ENCODE results near the gene RPS6KA6. TPM values are rescaled to one million over a fixed set of nuclear protein-coding genes. Genes with fewer than 3 reads are reported as not detected.
"Not testable (repeated sequence)": the region's sequence is repeated elsewhere in the genome, so short reads cannot be mapped to it uniquely, and the experiment has no call there.

The RPS6KA6 gene
- total RNA-seq, 1 donor from 2014 or later: 0.32 TPM

DNA sequence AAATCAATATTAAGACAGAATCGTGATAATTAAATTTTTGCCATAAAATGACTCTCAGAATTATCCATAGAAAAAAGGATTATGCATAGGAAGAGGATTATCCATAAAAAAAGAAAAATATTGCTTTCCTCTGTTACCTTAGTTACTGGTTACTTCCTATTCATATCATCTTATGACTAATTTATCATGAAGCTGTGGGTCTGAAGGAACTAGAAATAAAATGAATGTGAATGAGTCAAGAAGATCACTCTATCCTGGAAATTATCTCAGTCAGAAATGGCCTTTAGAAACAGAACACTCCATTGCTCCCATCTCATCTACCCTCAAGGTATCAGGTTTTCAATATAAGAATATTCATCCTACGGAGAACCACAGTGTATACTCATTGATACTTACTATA lies 19.4 kb downstream of the RPS6KA6 start:
- intact Hi-C loops (cut with DNase I): no loop called here
- DNase-seq (ENCODE audit: missing footprints) (no peak), ATAC-seq (no peak)

DNA sequence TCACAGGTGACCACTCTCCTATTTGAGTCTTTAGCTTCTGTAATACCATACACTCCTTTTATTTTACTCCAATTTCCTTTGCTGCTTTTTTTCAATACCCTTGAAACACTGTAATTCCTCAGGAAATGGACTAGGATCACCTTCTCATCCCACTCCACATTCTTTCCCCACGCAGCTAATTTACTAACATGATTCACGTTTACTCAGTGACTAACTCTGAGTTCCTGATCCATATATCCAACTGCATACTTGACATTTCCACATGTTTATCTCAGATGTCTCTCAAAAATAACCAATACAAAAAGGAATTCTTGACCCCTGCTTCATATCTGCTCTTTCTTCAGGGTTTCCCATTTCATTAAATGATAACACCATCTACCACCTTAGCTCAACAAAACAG lies 19.9 kb downstream of the RPS6KA6 start:
- no peak for DNase-seq (ENCODE audit: missing footprints)
- ATAC-seq: no peak

DNA sequence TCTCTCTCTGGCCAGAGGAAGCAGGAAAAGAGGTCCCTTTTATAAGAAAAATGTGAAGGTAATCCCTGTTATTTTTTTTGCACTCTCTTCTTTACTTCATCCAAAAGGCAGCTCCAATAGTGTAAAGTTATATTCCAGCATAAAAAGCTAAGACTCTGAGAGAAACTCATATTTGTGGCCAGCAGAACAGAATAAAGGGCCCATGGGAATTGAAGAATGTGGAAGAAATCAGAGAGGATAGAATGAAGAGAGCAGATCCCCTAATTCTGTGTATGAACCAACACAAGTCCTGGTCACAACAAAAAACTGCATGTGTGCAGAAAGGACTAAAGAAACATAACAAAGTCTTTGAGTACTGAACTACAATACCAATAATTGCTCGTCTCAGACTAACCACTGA lies 22.3 kb downstream of the RPS6KA6 start:
- intact Hi-C loops (cut with DNase I): no loop called here
- ATAC-seq: no peak
- no peak for DNase-seq (ENCODE audit: missing footprints)

More for the DNA sequence above, 19.9 kb downstream of the RPS6KA6 start:
- intact Hi-C loops (cut with DNase I): no loop called here

DNA sequence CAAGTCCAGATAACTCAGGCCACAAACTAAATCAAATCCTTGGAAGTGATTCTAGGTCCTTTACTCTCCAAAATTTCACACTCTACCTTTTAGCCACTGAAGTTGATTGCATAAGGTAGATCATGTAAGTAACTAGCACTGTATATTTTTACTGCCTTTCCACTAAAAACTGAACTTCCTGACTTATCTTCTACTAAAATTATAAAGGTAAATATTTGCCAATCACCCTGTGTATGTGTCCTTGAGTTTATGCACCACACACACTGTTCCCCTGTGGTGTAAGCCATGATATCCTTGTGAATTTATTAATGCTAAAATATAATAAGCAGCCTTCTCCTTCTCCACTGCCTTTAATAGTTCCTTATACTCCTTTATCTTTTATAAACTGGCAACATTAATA lies 25.6 kb downstream of the RPS6KA6 start:
- DNase-seq (ENCODE audit: missing footprints) (no peak), ATAC-seq (no peak)
- intact Hi-C loops (cut with DNase I): no loop called here

DNA sequence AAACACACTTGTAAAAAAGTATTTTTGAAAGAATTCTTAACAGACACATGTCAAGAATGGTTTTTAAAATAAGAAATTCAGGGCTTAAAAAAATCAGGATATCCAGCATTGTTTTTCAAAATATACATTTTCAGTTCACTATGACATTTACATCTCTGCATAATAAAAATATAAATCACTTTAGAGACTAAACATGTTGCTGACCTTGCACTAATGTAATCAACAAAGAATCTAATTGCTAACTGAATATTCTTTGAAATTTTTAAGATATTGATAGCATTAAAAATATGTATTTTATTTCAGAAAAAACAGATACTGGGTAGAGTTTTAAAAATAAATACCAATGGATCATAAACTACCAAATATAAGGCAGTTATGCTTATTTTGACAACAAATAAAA lies 26.4 kb downstream of the RPS6KA6 start:
- intact Hi-C loops (cut with DNase I): no loop called here
- DNase-seq (ENCODE audit: missing footprints) (no peak), ATAC-seq (no peak)

DNA sequence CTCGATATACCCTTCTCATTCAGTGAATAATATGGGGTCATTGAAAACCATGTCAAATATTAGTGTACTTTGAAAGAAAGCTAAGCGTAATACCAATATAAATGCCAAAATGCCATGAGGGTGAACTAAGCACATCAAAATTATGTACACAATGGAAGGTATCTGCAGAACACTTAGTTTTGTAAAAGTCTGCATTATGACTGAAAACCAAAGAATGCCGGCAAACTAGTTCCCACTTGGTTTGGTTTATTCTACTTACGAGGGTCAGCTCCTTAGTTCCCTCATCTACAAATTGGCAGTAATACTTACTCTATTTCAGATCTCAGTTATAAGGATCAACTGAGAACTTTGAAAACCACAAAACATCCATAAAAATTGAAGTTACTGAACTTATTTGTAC lies 27.3 kb downstream of the RPS6KA6 start:
- DNase-seq (ENCODE audit: missing footprints) (no peak), ATAC-seq (no peak)
- intact Hi-C loops (cut with DNase I): no loop called here

DNA sequence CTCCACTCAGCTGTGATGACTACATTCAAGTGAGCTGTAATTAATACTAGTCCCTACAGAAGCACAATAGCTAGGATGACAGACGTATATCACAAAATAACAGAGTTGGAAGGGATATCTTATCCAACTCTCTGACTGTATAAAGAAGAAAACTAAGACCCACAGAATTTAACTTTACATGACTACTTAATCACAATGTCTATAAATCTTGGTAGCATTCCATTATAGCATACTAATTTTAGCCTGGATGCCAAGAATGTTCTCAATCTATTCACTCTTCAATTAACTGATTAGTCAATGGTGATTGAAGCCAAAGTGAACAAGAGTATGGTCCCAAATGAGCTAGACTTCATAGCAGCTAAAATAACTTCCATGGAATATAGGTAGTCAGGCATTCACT lies 31.2 kb downstream of the RPS6KA6 start:
- DNase-seq (ENCODE audit: missing footprints): no peak
- intact Hi-C loops (cut with DNase I): no loop called here
- ATAC-seq: no peak

DNA sequence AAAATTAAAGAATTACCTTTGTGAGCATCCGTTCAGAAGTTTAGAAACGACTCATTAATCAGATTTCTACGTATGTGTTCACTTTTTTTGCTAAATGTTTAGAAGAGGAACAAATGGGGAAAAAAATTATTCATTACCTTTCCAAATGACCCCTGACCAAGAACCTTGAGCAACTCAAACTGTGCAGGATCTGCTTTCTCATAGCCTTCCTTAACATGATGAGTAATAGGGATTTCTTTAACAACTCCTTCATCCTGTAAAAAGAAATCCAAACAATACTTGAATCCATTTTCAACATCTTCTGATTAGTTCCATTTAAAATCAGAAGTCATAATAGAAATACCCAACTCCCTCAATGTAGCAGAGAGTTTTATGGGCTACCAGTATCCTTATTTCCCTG lies 32.1 kb downstream of the RPS6KA6 start:
- intact Hi-C loops (cut with DNase I): no loop called here
- ATAC-seq (no peak), DNase-seq (ENCODE audit: missing footprints) (no peak)

DNA sequence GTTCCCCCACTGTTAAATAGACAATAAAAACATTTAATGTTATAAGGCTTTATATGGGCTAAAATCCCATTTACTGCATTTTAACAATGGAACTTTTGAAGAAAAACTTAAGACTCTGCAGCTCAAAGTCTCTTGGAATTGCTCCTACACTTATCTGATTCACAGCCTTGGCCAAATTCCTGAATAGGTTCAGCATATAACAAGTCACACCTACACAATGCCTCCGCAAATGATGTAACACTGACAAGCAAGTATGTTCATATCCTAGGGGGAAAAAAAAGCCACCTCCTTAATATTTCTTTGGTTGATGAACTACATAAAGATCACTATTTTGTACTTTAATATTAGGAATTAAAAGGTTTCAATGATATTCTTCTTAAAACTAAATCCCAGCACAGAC lies 34.5 kb downstream of the RPS6KA6 start:
- no peak for ATAC-seq
- DNase-seq (ENCODE audit: missing footprints): no peak
- intact Hi-C loops (cut with DNase I): no loop called here

DNA sequence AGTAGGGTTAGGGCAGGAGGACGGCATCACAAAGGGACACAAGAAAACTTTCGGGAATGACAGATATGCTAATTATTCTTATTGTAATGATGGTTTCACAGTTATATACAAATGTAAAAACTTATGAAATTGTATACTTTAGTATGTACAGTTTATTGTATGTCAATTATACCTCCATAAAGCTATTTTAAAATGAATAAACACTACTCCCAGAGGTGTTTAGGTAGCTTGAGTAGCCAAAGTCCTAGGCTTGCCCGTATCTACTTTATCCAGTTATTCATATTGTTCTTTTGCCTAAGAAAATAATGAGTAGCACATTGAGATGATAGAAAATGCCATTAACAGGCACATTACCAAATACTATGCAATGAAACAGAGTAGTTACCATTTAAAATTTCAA lies 43.0 kb downstream of the RPS6KA6 start:
- intact Hi-C loops (cut with DNase I): no loop called here
- ATAC-seq (no peak), DNase-seq (ENCODE audit: missing footprints) (no peak)

DNA sequence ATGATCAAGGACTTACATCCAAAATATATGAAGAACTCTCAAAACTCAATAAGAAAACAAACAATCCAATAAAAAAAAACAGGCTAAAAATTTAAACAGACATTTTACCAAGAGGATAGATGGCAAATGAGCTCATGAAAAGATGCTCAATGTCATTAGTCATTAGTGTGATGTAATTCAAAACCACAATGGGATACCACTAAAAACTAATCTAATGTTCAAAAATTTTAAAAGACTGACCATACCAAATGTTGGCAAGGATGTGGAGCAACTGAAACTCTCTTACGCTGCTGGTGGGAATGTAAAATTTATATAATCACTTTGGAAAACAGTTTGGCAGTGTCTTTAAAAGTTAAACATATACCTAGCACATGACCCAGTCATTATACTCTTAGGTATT lies 43.7 kb downstream of the RPS6KA6 start:
- intact Hi-C loops (cut with DNase I): no loop called here
- ATAC-seq: no peak

DNA sequence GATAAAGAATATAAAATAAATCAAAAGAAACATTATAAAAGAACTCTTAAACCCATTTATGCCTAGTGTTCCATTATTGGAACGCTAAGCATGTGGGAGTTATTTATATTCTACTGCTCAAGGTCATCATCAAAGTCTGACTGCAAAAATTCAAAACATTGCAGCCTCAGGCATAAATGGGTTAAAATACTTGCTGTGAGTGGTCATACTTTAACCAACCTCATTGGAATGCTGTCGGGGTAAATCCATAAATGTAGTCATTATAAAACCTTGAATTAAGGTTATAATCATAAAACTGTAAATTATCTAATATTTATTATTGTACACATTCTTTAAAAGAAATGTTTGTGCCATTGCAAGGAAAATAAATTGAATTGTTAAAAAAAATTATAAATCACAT lies 55.0 kb downstream of the RPS6KA6 start:
- DNase-seq (ENCODE audit: missing footprints) (no peak), ATAC-seq (no peak)
- intact Hi-C loops (cut with DNase I): no loop called here

More for the DNA sequence above, 43.7 kb downstream of the RPS6KA6 start:
- no peak for DNase-seq (ENCODE audit: missing footprints)

DNA sequence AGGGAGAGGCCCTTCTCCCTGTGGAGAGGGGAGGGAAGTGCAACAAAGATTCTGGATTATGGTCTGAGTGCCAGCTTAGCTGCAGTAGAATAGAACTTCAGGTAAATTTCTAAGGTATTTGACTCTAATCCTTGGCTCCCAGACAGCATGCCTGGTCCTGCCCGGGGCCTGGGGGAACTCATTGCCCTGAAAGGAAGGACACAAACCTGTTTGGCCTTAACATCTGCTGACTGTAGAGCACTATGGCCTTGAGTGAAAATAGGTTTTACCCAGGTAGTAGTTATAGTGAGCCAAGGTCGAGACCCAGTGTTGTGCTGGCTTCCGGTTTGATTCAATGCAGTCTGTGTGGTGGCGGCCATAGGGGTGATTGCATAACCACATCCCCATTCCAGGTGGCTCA lies 64.4 kb downstream of the RPS6KA6 start:
- intact Hi-C loops (cut with DNase I): no loop called here
- ATAC-seq: no peak

DNA sequence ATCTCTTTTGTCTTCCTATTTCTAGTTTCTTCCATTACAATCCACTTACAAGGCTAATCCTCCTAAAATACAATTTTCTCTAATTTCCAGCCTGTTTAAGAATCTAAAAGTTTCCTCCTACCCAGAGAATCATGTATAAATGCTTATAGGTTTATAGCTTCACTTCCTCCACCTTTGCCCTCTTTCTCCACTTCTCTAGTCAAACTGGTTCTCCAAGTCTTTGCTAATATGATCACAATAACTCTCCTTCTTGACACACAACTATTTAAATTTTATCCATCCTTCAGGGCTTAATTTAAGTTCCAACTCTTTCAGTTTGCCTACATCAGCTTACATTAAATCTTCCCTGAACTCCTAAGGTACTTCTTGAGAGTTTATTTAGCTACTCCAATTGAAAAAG lies 69.2 kb downstream of the RPS6KA6 start:
- no peak for DNase-seq (ENCODE audit: missing footprints)
- no peak for ATAC-seq
- intact Hi-C loops (cut with DNase I): no loop called here

More for the DNA sequence above, 64.4 kb downstream of the RPS6KA6 start:
- DNase-seq (ENCODE audit: missing footprints): no peak

DNA sequence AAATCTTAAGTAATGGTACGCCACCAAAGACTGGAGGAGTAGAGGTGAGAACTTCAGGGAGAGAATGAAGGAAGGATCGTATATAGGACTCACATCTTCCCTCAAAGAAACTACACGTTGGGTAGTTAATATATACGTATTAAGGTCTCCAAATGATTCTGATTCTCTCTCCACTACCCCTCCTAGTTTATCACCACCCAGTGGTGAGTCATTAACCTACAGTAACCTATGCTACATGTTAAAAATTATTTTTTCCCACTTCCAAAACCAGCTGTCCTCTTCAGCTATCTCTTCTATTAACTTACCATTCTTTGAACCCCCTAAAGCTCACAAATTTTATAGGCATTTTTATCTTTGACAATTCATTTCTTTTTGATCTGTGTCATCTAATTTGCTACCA lies 69.7 kb downstream of the RPS6KA6 start:
- DNase-seq (ENCODE audit: missing footprints): no peak
- intact Hi-C loops (cut with DNase I): no loop called here
- no peak for ATAC-seq

DNA sequence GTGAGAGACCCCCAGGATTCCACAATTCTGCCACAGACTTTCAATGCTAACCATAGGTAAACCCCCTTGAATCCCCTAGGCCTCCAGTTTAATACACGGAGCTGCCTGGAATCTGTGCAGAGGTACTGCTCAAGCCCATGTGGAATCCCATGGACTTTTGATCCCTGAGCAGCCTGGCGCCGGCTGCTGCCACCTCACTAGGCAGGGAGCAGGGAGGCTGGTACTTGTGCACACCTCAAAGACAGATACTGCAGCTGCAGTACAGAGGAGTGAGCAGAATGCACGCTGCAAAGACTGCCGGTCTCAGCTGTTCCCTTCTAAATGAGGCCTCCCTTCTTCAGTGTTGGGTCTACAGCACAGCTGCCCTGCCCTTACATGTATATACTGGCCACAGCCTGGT lies 79.4 kb downstream of the RPS6KA6 start:
- ATAC-seq: no peak
- DNase-seq (ENCODE audit: missing footprints): no peak
- intact Hi-C loops (cut with DNase I): no loop called here

DNA sequence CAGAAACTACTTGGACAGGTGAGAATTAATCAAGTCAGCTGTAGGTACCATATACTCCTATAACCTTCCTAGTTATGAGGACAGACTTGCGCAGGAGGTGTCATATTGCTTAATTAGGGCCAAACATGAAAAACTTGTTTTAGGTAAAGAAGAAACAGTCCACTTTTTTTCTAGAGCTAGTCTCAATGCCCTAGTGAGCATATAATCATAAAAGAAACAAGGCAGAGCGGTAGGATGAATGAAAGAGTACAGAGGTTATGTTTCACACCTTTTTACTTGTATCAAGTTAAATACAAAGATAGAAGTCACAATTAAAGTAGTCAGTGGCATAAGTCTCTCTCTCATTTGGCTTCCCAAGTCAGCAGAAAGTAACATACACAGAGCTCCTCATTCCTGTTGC lies 88.9 kb downstream of the RPS6KA6 start:
- intact Hi-C loops (cut with DNase I): no loop called here
- ATAC-seq (no peak), DNase-seq (ENCODE audit: missing footprints) (no peak)

DNA sequence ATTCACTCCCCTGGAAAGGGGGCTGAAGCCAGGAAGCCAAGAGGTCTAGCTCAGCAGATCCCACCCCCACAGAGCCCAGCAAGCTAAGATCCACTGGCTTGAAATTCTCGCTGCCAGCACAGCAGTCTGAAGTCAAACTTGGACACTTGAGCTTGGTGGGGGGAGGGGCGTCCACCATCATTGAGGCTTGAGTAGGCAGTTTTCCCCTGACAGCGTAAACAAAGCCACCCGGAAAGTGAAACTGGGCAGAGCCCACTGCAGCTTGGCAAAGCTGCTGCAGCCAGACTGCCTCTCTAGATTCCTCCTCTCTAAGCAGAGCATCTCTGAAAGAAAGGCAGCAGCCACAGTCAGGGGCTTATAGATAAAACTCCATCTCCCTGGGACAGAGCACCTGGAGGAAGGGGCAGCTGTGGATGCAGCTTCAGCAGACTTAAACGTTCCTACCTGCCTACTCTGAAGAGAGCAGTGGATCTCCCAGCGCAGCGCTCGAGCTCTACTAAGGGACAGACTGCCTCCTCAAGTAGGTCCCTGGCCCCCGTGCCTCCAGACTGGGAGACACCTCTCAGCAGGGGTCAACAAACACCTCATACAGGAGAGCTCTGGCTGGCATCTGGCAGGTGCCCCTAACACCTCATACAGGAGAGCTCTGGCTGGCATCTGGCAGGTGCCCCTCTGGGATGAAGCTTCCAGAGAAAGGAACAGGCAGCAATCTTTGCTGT lies 108.4 kb downstream of the RPS6KA6 start:
- ATAC-seq; intact Hi-C loops (cut with DNase I); DNase-seq (ENCODE audit: missing footprints): not testable (repeated sequence)

DNA sequence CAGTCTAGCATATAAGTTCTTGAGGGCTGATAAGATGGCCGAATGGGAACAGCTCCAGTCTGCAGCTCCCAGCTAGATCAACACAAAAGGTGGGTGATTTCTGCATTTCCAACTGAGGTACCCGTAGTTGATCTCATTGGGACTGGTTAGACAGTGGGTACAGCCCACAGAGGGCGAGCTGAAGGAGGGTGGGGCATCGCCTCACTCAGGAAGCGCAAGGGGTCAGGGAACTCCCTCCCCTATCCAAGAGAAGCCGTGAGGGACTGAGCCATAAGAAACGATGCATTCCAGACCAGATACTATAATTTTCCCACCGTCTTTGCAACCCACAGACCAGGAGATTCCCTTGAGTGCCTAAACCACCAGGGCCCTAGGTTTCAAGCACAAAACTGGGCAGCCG lies 109.0 kb downstream of the RPS6KA6 start:
- ATAC-seq: no peak
- no peak for DNase-seq (ENCODE audit: missing footprints)
- intact Hi-C loops (cut with DNase I): no loop called here

DNA sequence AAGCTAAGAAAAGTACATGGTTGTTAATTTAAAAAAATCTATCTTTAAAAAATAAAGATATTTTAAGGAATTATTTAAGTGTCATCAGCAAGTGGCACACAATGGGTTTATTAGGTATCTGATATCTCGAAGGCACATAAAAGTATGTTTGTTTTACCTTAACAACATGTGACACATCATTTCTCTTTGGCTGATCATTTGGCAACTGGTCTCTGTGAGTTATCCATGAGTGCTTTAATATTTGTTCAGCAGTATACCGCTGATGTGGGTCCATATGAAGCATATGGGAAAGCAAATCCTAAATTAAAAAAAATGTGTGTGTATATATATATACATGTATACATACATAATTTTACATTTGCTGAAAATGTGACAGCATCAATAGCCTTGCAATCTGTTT lies 123.2 kb downstream of the RPS6KA6 start:
- no peak for ATAC-seq
- intact Hi-C loops (cut with DNase I): no loop called here
- DNase-seq (ENCODE audit: missing footprints): no peak

DNA sequence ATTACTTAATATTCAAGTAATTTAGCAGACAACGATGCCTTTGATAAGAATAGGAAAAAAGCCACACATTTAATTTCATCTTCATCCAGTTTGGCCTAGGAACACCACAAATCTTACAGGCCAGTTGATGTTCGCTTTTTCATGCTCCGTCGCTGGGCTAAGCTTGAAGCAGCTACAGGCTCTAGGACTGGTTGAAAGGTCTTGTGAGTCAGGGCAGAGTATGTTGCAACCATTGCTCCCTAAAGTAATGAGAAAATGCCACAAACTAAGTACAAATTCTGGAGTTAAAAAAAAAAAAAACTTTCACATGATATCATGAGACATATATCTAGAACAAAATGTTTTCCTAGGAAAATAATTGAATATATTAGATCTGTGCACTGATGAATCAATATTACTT lies 123.8 kb downstream of the RPS6KA6 start:
- DNase-seq (ENCODE audit: missing footprints): no peak
- intact Hi-C loops (cut with DNase I): no loop called here
- no peak for ATAC-seq

Measured in Right ventricle myocardium inferior (tissue), 1 donor.